GM12878 (cell line): ENCODE results near the gene MLPH.

Experiments used
- POLR2A ChIP-seq: IDR thresholded peaks from 2 replicates; pipeline ENCODE4 v1.6.1; 2011; ENCODE audit warnings: low read depth, mild to moderate bottlenecking, low read length
- TF ChIP-seq, protein P1 (sequence below): IDR thresholded peaks from 2 replicates; pipeline ENCODE4 v1.6.1; 2012; ENCODE audit warnings: low read depth, low read length, improper control_type of control experiment

DNA sequence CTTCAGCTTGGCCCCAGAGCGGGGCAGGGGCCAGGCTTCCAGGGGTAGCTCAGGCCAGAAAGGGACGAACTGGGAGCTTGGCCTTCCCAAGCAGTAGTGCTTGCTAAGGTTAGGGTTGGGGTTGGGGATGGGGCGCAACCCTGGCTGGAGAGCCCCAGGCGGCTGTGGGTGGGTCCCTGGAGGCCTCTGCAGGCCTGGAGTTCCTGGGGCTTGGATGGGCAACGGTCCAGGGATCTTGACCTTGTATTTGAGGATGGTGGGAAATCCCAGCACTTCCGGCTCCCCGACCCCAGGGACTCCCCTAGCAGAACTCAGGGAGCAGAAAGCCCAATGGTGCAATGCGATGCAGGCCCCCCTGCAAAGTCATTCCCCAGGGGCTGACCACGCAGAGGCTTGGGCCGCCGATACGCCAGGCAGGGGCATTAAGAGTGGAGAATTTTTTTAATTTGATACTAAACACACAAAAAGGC, 12.6 kb upstream of the MLPH start:
- TF ChIP-seq, protein P1, sequence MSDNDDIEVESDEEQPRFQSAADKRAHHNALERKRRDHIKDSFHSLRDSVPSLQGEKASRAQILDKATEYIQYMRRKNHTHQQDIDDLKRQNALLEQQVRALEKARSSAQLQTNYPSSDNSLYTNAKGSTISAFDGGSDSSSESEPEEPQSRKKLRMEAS: no peak
- no peak for TF ChIP-seq POLR2A
